Activated CD8-positive, alpha-beta memory T cell treated with anti-CD3 and anti-CD28 coated beads, Interleukin-2, amount 10 ng/mL, durations not matched to agents 7 days and 5 days (primary cell): Measurements from ENCODE around the gene PSMF1. TPM values are rescaled to one million over a fixed set of nuclear protein-coding genes. Genes with fewer than 3 reads are reported as not detected.

Source experiments
- ATAC-seq: fragments of 150-1000 bp; cut with Tn5 transposase; one replicate; pipeline ENCODE4 v1.10.0; 2021; ENCODE audit warnings: moderate library complexity
- CTCF ChIA-PET: fragments of 350-600 bp; sonication (Branson Sonifier 250); formaldehyde crosslinking; loops from one replicate; lab custom pipeline; 2021; ENCODE audit warnings: antibody characterized with exemption; lab: Charles Lee
- DNase-seq: peaks from one replicate; pipeline ENCODE4 v3.0.0-alpha.2; 2020
- H3K27ac Mint-ChIP-seq: one replicate; pipeline ENCODE4 v1.8.0; 2021; ENCODE audit warnings: mild to moderate bottlenecking, mixed read lengths
- H3K27me3 Mint-ChIP-seq: one replicate; pipeline ENCODE4 v1.8.0; 2021; ENCODE audit warnings: mixed read lengths
- H3K36me3 Mint-ChIP-seq: one replicate; pipeline ENCODE4 v1.8.0; 2021; ENCODE audit warnings: mild to moderate bottlenecking, mixed read lengths
- H3K4me1 Mint-ChIP-seq: one replicate; pipeline ENCODE4 v1.8.0; 2021; ENCODE audit warnings: mixed read lengths
- H3K4me3 Mint-ChIP-seq: one replicate; pipeline ENCODE4 v1.8.0; 2021; ENCODE audit warnings: mild to moderate bottlenecking, moderate library complexity, mixed read lengths
- H3K9me3 Mint-ChIP-seq: one replicate; pipeline ENCODE4 v1.8.0; 2022; ENCODE audit warnings: low read depth, mixed read lengths
- total RNA-seq, 2 experiments: library from RNA; stranded (reverse); gene quantifications; one replicate each; pipeline ENCODE4 v1.2.3, GENCODE V29; 2021

PSMF1 gene
- total RNA-seq, 2 experiments from 2014 or later, result 146 to 147 TPM

GRCh38 chr20:1189827-1190226 is 71.4 kb downstream of the PSMF1 start:
- ATAC-seq, result no peak

GRCh38 chr20:1190847-1191246 is 72.4 kb downstream of the PSMF1 start:
- ATAC-seq (no peak), DNase-seq (no peak)
- H3K4me3 Mint-ChIP-seq, result no peak overlapping the region
- H3K27ac Mint-ChIP-seq, result no peak overlapping the region
- peaks cover 26% of the 10 kb centered on the region for H3K27me3 Mint-ChIP-seq
- CTCF ChIA-PET, result interaction anchor here (1.1 kb wide), 1 partner anchor 21 kb away, joined by 3 read pairs; no protein-coding TSS in a partner anchor
- H3K4me1 Mint-ChIP-seq, result peaks cover 5% of the 10 kb centered on the region
- no peaks in the 10 kb centered on the region for H3K9me3 Mint-ChIP-seq
- no peaks in the 10 kb centered on the region for H3K36me3 Mint-ChIP-seq

More at GRCh38 chr20:1189827-1190226, 71.4 kb downstream of the PSMF1 start:
- H3K4me1 Mint-ChIP-seq, result peaks cover 5% of the 10 kb centered on the region
- H3K9me3 Mint-ChIP-seq, result no peaks in the 10 kb centered on the region
- no peak for DNase-seq
- CTCF ChIA-PET, result no interaction called here
- no peak overlapping the region for H3K27ac Mint-ChIP-seq
- peaks cover 26% of the 10 kb centered on the region for H3K27me3 Mint-ChIP-seq
- no peak overlapping the region for H3K4me3 Mint-ChIP-seq
- no peaks in the 10 kb centered on the region for H3K36me3 Mint-ChIP-seq

GRCh38 chr20:1191299-1191698 is 72.9 kb downstream of the PSMF1 start:
- H3K27ac Mint-ChIP-seq, result no peak overlapping the region
- H3K4me1 Mint-ChIP-seq, result peaks cover under 1% of the 10 kb centered on the region
- no peak for ATAC-seq
- CTCF ChIA-PET, result interaction anchor here (1.1 kb wide), 1 partner anchor 21 kb away, joined by 3 read pairs; no protein-coding TSS in a partner anchor
- H3K9me3 Mint-ChIP-seq, result no peaks in the 10 kb centered on the region
- no peak for DNase-seq
- H3K36me3 Mint-ChIP-seq, result no peaks in the 10 kb centered on the region
- H3K27me3 Mint-ChIP-seq, result peaks cover 22% of the 10 kb centered on the region
- H3K4me3 Mint-ChIP-seq, result no peak overlapping the region

- DNase-seq (no peak), ATAC-seq (no peak)
- Mint-ChIP-seq H3K27ac (no peak overlapping the region), H3K9me3 (no peaks in the 10 kb centered on the region), H3K4me1 (peaks cover 4% of the 10 kb centered on the region), H3K27me3 (peaks cover 8% of the 10 kb centered on the region), H3K36me3 (no peaks in the 10 kb centered on the region), H3K4me3 (no peak overlapping the region)
- CTCF ChIA-PET, result no interaction called here
These were observed 76.8 kb downstream of the PSMF1 start for GRCh38 chr20:1195226-1195625.

GRCh38 chr20:1196634-1197033 is 78.2 kb downstream of the PSMF1 start:
- ATAC-seq, result no peak
- CTCF ChIA-PET, result interaction anchor here (0.7 to 0.8 kb wide), 2 partner anchors 12 to 379 kb away, joined by 3 to 4 read pairs; no protein-coding TSS in a partner anchor

GRCh38 chr20:1197801-1198200 is 79.4 kb downstream of the PSMF1 start:
- no peaks in the 10 kb centered on the region for H3K27me3 Mint-ChIP-seq
- no peak for ATAC-seq
- DNase-seq, result no peak
- CTCF ChIA-PET, result interaction anchor here (1.4 kb wide), 1 partner anchor 253 kb away, joined by 3 read pairs; no protein-coding TSS in a partner anchor
- H3K9me3 Mint-ChIP-seq, result no peaks in the 10 kb centered on the region
- no peak overlapping the region for H3K27ac Mint-ChIP-seq
- peaks cover 6% of the 10 kb centered on the region for H3K4me1 Mint-ChIP-seq
- H3K4me3 Mint-ChIP-seq, result no peak overlapping the region
- no peaks in the 10 kb centered on the region for H3K36me3 Mint-ChIP-seq

More at GRCh38 chr20:1196634-1197033, 78.2 kb downstream of the PSMF1 start:
- H3K36me3 Mint-ChIP-seq, result no peaks in the 10 kb centered on the region
- no peaks in the 10 kb centered on the region for H3K27me3 Mint-ChIP-seq
- no peak overlapping the region for H3K27ac Mint-ChIP-seq
- no peak for DNase-seq
- peaks cover 6% of the 10 kb centered on the region for H3K4me1 Mint-ChIP-seq
- H3K9me3 Mint-ChIP-seq, result no peaks in the 10 kb centered on the region
- no peak overlapping the region for H3K4me3 Mint-ChIP-seq

- DNase-seq (no peak), ATAC-seq (no peak)
- H3K4me3 Mint-ChIP-seq, result no peak overlapping the region
- H3K36me3 Mint-ChIP-seq, result no peaks in the 10 kb centered on the region
- peaks cover 6% of the 10 kb centered on the region for H3K4me1 Mint-ChIP-seq
- H3K27me3 Mint-ChIP-seq, result no peaks in the 10 kb centered on the region
- CTCF ChIA-PET, result interaction anchor here (1.1 to 1.4 kb wide), 2 partner anchors 14 to 252 kb away, joined by 3 read pairs; no protein-coding TSS in a partner anchor
- H3K9me3 Mint-ChIP-seq, result no peaks in the 10 kb centered on the region
- H3K27ac Mint-ChIP-seq, result no peak overlapping the region
These were observed 80.3 kb downstream of the PSMF1 start for GRCh38 chr20:1198751-1199150.

- DNase-seq (no peak), ATAC-seq (no peak)
- CTCF ChIA-PET, result interaction anchor here (1.1 to 1.4 kb wide), 4 partner anchors 12 to 305 kb away, joined by 3 to 5 read pairs (median 4); no protein-coding TSS in a partner anchor
- Mint-ChIP-seq H3K4me1 (peaks cover 6% of the 10 kb centered on the region), H3K4me3 (no peak overlapping the region), H3K27ac (no peak overlapping the region), H3K27me3 (no peaks in the 10 kb centered on the region), H3K36me3 (no peaks in the 10 kb centered on the region), H3K9me3 (no peaks in the 10 kb centered on the region)
These were observed 80.9 kb downstream of the PSMF1 start for GRCh38 chr20:1199212-1199873.

GRCh38 chr20:1199964-1200363 is 81.6 kb downstream of the PSMF1 start:
- Mint-ChIP-seq H3K4me3 (no peak overlapping the region), H3K4me1 (peaks cover 6% of the 10 kb centered on the region), H3K27me3 (no peaks in the 10 kb centered on the region), H3K9me3 (no peaks in the 10 kb centered on the region), H3K27ac (no peak overlapping the region), H3K36me3 (no peaks in the 10 kb centered on the region)
- DNase-seq, result no peak
- ATAC-seq, result no peak
- CTCF ChIA-PET, result interaction anchor here (0.6 to 1.4 kb wide), 4 partner anchors 12 to 304 kb away, joined by 3 to 5 read pairs (median 4); no protein-coding TSS in a partner anchor

- Mint-ChIP-seq H3K9me3 (no peaks in the 10 kb centered on the region), H3K27me3 (no peaks in the 10 kb centered on the region), H3K4me1 (peaks cover 6% of the 10 kb centered on the region), H3K4me3 (no peak within 1 kb of the TSS), H3K27ac (no peak within 1 kb of the TSS), H3K36me3 (no peaks in the 10 kb centered on the region)
- CTCF ChIA-PET, result interaction anchor here (1.0 to 2.4 kb wide), 3 partner anchors 10 to 94 kb away, joined by 3 to 11 read pairs (median 3); no protein-coding TSS in a partner anchor
- ATAC-seq (no peak), DNase-seq (no peak)
These were observed 84.5 kb downstream of the PSMF1 start, which contains the start of gene C20orf202 for GRCh38 chr20:1202762-1203504. C20orf202 (plus strand) TSS chr20:1203454; CDS start chr20:1203586, 132 bp downstream.

- CTCF ChIA-PET, result interaction anchor here (1.0 to 2.4 kb wide), 3 partner anchors 9 to 94 kb away, joined by 3 to 11 read pairs (median 3); no protein-coding TSS in a partner anchor
- DNase-seq (no peak), ATAC-seq (no peak)
- Mint-ChIP-seq H3K27ac (no peak overlapping the region), H3K4me1 (peaks cover 6% of the 10 kb centered on the region), H3K27me3 (peaks cover 3% of the 10 kb centered on the region), H3K9me3 (no peaks in the 10 kb centered on the region), H3K36me3 (no peaks in the 10 kb centered on the region), H3K4me3 (no peak overlapping the region)
These were observed 85.2 kb downstream of the PSMF1 start for GRCh38 chr20:1203630-1204029.

GRCh38 chr20:1204113-1204512 is 85.7 kb downstream of the PSMF1 start:
- peaks cover 5% of the 10 kb centered on the region for H3K27me3 Mint-ChIP-seq
- no peak overlapping the region for H3K27ac Mint-ChIP-seq
- DNase-seq, result no peak
- no peak overlapping the region for H3K4me3 Mint-ChIP-seq
- CTCF ChIA-PET, result interaction anchor here (1.0 to 2.4 kb wide), 3 partner anchors 9 to 95 kb away, joined by 3 to 11 read pairs (median 3); no protein-coding TSS in a partner anchor
- H3K9me3 Mint-ChIP-seq, result no peaks in the 10 kb centered on the region
- H3K36me3 Mint-ChIP-seq, result no peaks in the 10 kb centered on the region
- ATAC-seq, result no peak
- peaks cover 6% of the 10 kb centered on the region for H3K4me1 Mint-ChIP-seq

GRCh38 chr20:1204576-1204975 is 86.2 kb downstream of the PSMF1 start:
- Mint-ChIP-seq H3K4me3 (no peak overlapping the region), H3K9me3 (no peaks in the 10 kb centered on the region), H3K27ac (no peak overlapping the region), H3K36me3 (no peaks in the 10 kb centered on the region), H3K4me1 (peaks cover 6% of the 10 kb centered on the region), H3K27me3 (peaks cover 9% of the 10 kb centered on the region)
- DNase-seq (no peak), ATAC-seq (no peak)
- CTCF ChIA-PET, result interaction anchor here (0.9 to 2.4 kb wide), 3 partner anchors 9 to 299 kb away, joined by 3 to 11 read pairs (median 5); no protein-coding TSS in a partner anchor
